ENCODE data around the gene MT3.
A peak's percentile ranks its signal among the peaks of the same experiment; 100 is the strongest.

Gene MT3

GRCh38 chr16:56558024-56558747 lies 31.1 kb upstream of the MT3 start (continued):
- TF ChIP-seq, protein P1, sequence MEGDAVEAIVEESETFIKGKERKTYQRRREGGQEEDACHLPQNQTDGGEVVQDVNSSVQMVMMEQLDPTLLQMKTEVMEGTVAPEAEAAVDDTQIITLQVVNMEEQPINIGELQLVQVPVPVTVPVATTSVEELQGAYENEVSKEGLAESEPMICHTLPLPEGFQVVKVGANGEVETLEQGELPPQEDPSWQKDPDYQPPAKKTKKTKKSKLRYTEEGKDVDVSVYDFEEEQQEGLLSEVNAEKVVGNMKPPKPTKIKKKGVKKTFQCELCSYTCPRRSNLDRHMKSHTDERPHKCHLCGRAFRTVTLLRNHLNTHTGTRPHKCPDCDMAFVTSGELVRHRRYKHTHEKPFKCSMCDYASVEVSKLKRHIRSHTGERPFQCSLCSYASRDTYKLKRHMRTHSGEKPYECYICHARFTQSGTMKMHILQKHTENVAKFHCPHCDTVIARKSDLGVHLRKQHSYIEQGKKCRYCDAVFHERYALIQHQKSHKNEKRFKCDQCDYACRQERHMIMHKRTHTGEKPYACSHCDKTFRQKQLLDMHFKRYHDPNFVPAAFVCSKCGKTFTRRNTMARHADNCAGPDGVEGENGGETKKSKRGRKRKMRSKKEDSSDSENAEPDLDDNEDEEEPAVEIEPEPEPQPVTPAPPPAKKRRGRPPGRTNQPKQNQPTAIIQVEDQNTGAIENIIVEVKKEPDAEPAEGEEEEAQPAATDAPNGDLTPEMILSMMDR (tag by site-specific recombination; IDR thresholded peaks at IDR 0.05), result no peak
- TF ChIP-seq PRDM4 (tag by site-specific recombination; IDR thresholded peaks at IDR 0.05) (no peak), ZNF561 (tag by site-specific recombination; IDR thresholded peaks at IDR 0.05; ENCODE audit: borderline replicate concordance) (no peak), ZNF133 (tag by site-specific recombination; IDR thresholded peaks at IDR 0.05) (no peak), ZIC2 (tag by site-specific recombination; IDR thresholded peaks at IDR 0.05) (0 out of 2 replicates have a peak, but pooled peaks have one; percentile 19), ZEB2 (tag by site-specific recombination; IDR thresholded peaks at IDR 0.05) (no peak), ZNF660 (tag by site-specific recombination; IDR thresholded peaks at IDR 0.05) (peak; percentile 72; the same call in 1 of the 2 replicates), ZNF626 (tag by site-specific recombination; IDR thresholded peaks at IDR 0.05) (no peak), ZNF280C (tag by site-specific recombination; IDR thresholded peaks at IDR 0.05) (no peak), ZNF274 (IDR thresholded peaks at IDR 0.05; ENCODE audit: low read length) (no peak), ZNF274 (tag by site-specific recombination; IDR thresholded peaks at IDR 0.05; ENCODE audit: borderline replicate concordance) (no peak), HOXD13 (CRISPR knock-in tag; IDR thresholded peaks at IDR 0.05; ENCODE audit: borderline replicate concordance) (no peak), GLIS2 (tag by site-specific recombination; IDR thresholded peaks at IDR 0.05) (peak; percentile 30; the same call in 1 of the 2 replicates), ZNF664 (tag by site-specific recombination; IDR thresholded peaks at IDR 0.05) (no peak), ZNF174 (tag by site-specific recombination; IDR thresholded peaks at IDR 0.05) (no peak), ZBTB7A (tag by site-specific recombination; IDR thresholded peaks at IDR 0.05; ENCODE audit: low read depth) (no peak), ZNF366 (tag by site-specific recombination; conservative IDR thresholded peaks at IDR 0.05) (peak; percentile 65), ZNF777 (tag by site-specific recombination; IDR thresholded peaks at IDR 0.05; ENCODE audit: borderline replicate concordance) (no peak)
- TF ChIP-seq, protein P2, sequence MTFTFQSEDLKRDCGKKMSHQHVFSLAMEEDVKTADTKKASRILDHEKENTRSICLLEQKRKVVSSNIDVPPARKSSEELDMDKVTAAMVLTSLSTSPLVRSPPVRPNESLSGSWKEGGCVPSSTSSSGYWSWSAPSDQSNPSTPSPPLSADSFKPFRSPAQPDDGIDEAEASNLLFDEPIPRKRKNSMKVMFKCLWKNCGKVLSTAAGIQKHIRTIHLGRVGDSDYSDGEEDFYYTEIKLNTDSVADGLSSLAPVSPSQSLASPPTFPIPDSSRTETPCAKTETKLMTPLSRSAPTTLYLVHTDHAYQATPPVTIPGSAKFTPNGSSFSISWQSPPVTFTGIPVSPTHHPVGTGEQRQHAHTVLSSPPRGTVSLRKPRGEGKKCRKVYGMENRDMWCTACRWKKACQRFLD (tag by site-specific recombination; IDR thresholded peaks at IDR 0.05), result no peak
- TF ChIP-seq, protein P3, sequence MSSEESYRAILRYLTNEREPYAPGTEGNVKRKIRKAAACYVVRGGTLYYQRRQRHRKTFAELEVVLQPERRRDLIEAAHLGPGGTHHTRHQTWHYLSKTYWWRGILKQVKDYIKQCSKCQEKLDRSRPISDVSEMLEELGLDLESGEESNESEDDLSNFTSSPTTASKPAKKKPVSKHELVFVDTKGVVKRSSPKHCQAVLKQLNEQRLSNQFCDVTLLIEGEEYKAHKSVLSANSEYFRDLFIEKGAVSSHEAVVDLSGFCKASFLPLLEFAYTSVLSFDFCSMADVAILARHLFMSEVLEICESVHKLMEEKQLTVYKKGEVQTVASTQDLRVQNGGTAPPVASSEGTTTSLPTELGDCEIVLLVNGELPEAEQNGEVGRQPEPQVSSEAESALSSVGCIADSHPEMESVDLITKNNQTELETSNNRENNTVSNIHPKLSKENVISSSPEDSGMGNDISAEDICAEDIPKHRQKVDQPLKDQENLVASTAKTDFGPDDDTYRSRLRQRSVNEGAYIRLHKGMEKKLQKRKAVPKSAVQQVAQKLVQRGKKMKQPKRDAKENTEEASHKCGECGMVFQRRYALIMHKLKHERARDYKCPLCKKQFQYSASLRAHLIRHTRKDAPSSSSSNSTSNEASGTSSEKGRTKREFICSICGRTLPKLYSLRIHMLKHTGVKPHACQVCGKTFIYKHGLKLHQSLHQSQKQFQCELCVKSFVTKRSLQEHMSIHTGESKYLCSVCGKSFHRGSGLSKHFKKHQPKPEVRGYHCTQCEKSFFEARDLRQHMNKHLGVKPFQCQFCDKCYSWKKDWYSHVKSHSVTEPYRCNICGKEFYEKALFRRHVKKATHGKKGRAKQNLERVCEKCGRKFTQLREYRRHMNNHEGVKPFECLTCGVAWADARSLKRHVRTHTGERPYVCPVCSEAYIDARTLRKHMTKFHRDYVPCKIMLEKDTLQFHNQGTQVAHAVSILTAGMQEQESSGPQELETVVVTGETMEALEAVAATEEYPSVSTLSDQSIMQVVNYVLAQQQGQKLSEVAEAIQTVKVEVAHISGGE (tag by site-specific recombination; conservative IDR thresholded peaks at IDR 0.05; ENCODE audit: low read depth), result 0 out of 2 replicates have a peak, but pooled peaks have one; percentile 26
- TF ChIP-seq, protein P4, sequence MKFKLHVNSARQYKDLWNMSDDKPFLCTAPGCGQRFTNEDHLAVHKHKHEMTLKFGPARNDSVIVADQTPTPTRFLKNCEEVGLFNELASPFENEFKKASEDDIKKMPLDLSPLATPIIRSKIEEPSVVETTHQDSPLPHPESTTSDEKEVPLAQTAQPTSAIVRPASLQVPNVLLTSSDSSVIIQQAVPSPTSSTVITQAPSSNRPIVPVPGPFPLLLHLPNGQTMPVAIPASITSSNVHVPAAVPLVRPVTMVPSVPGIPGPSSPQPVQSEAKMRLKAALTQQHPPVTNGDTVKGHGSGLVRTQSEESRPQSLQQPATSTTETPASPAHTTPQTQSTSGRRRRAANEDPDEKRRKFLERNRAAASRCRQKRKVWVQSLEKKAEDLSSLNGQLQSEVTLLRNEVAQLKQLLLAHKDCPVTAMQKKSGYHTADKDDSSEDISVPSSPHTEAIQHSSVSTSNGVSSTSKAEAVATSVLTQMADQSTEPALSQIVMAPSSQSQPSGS (tag by site-specific recombination; IDR thresholded peaks at IDR 0.05; ENCODE audit: low read depth), result no peak
- TF ChIP-seq, protein P5, sequence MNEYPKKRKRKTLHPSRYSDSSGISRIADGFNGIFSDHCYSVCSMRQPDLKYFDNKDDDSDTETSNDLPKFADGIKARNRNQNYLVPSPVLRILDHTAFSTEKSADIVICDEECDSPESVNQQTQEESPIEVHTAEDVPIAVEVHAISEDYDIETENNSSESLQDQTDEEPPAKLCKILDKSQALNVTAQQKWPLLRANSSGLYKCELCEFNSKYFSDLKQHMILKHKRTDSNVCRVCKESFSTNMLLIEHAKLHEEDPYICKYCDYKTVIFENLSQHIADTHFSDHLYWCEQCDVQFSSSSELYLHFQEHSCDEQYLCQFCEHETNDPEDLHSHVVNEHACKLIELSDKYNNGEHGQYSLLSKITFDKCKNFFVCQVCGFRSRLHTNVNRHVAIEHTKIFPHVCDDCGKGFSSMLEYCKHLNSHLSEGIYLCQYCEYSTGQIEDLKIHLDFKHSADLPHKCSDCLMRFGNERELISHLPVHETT (tag by site-specific recombination; IDR thresholded peaks at IDR 0.05), result no peak

Data from HEK293 (cell line).